RWPE1 (cell line): ENCODE results near the gene APOC3.

Experiments used
- CTCF ChIA-PET: fragments of 350-600 bp; sonication (Branson Sonifier 250); formaldehyde crosslinking; extraction: SDS; loops from one replicate; lab custom pipeline; 2021; lab: Yijun Ruan, JAX
- POLR2A ChIA-PET: fragments of 400-600 bp; formaldehyde crosslinking; extraction: SDS; loops from one replicate; lab custom pipeline; 2020; ENCODE audit warnings: antibody characterized with exemption; ENCODE audit not compliant: low non-redundant PET; lab: Yijun Ruan, JAX
- DNase-seq: peaks from one replicate; pipeline ENCODE4 v3.0.0; 2012; ENCODE audit warnings: low spot score
- H3K27ac ChIP-seq: fragments of 450-650 bp; 2 replicates; pipeline ENCODE4 v1.5.1; 2017
- TF ChIP-seq, protein P1 (sequence below): fragments of 450-650 bp; conservative IDR thresholded peaks from 2 replicates; pipeline ENCODE4 v1.5.1; 2017; ENCODE audit warnings: low read depth, mild to moderate bottlenecking

The APOC3 gene

GRCh38 chr11:116865696-116866095 is 36.0 kb downstream of the APOC3 start:
- ChIA-PET POLR2A (interaction anchor here (0.5 kb wide), 1 partner anchor 143 kb away, joined by 3 read pairs; no protein-coding TSS in a partner anchor), CTCF (interaction anchor here (1.8 kb wide), 1 partner anchor 240 kb away, joined by 5 read pairs; no protein-coding TSS in a partner anchor)
- TF ChIP-seq, protein P1, sequence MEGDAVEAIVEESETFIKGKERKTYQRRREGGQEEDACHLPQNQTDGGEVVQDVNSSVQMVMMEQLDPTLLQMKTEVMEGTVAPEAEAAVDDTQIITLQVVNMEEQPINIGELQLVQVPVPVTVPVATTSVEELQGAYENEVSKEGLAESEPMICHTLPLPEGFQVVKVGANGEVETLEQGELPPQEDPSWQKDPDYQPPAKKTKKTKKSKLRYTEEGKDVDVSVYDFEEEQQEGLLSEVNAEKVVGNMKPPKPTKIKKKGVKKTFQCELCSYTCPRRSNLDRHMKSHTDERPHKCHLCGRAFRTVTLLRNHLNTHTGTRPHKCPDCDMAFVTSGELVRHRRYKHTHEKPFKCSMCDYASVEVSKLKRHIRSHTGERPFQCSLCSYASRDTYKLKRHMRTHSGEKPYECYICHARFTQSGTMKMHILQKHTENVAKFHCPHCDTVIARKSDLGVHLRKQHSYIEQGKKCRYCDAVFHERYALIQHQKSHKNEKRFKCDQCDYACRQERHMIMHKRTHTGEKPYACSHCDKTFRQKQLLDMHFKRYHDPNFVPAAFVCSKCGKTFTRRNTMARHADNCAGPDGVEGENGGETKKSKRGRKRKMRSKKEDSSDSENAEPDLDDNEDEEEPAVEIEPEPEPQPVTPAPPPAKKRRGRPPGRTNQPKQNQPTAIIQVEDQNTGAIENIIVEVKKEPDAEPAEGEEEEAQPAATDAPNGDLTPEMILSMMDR: no peak
- no peak for DNase-seq
- no peak overlapping the region for H3K27ac ChIP-seq

DNA sequence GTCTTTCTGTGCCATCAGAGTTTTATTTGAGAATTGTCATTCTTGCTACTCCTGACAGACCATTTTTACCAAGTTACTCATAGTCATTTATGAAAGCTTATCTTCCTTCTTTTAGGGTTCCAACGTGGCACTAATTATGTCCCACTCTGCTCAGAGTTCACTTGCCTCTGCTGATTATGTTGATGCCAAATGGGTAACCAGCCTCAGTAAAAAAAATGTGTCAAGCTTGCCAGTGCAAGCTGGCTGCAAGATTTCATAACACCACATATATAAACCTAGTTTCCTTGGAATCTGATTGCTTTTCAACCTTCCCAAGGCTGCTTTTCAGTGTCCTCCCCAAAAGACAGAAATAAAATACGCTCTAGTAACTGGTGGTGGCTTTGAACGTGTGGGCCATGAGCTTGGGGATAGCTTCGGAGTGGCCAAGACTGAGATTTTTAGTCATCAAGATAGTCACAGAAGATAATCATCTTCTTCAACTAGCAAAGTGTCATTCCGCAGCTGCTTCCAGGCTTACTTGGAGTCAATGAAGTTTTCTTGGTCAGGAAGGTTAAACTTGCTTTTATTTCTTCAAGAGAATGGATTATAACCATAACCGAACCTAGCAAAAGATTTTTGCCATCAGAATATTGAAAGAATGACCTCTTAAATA is 37.2 kb downstream of the APOC3 start:
- ChIA-PET POLR2A (no interaction called here), CTCF (interaction anchor here (1.8 kb wide), 1 partner anchor 239 kb away, joined by 5 read pairs; no protein-coding TSS in a partner anchor)
- DNase-seq: no peak
- H3K27ac ChIP-seq: no peak overlapping the region
- TF ChIP-seq, protein P1: no peak

- no peak for DNase-seq
- TF ChIP-seq, protein P1: no peak
- CTCF ChIA-PET: no interaction called here
- no peak overlapping the region for H3K27ac ChIP-seq
- POLR2A ChIA-PET: no interaction called here
These were observed 37.9 kb downstream of the APOC3 start for GRCh38 chr11:116867619-116868018.

DNA sequence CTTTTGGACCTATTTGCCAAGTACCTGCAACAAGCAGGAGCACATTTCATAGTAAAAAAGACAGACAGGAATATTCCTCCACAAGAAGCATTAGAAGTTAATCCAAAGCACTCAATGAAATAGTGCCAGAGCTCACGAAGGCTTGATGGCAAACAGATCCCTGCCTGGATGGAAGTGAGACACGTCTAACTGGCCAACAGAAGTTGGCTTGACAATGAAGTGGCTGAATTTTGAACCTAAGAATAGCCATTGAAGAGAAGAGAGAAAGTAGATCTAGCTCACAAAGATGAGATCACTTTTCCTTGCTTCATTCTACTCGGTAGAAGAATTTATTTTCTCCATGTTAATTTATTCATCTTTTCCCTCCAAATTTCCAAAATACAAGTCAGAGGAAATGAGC is 38.4 kb downstream of the APOC3 start:
- DNase-seq: no peak
- ChIA-PET CTCF (no interaction called here), POLR2A (no interaction called here)
- H3K27ac ChIP-seq: no peak overlapping the region
- TF ChIP-seq, protein P1: no peak

GRCh38 chr11:116869610-116870009 is 39.9 kb downstream of the APOC3 start:
- no peak overlapping the region for H3K27ac ChIP-seq
- ChIA-PET POLR2A (no interaction called here), CTCF (no interaction called here)
- TF ChIP-seq, protein P1: no peak
- DNase-seq: no peak

DNA sequence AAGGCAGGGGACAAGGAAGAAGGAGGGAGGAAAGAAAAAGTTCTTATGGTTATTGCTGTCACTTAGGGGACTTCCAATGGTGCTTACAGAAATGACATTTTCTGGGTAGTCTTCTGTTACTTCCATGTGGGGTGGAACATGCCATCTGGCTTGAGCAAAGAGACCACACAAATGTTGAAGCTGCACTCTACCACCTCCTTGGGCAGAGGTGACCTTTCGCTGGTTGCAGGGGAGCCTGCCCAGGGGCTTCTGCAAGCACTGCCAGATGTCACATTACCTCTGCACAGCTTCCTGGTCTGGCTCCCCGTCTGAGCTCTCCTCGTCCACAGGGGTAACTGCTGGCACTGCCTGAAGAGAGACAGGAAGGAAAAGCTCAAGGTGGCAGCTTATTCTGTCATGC is 40.3 kb downstream of the APOC3 start:
- CTCF ChIA-PET: no interaction called here
- DNase-seq: no peak

More for the DNA sequence above, 40.3 kb downstream of the APOC3 start:
- POLR2A ChIA-PET: no interaction called here
- H3K27ac ChIP-seq: no peak overlapping the region
- TF ChIP-seq, protein P1: no peak
